ENCODE measurements around the gene PRPH2. TPM values are rescaled to one million over a fixed set of nuclear protein-coding genes. Genes with fewer than 3 reads are reported as not detected.
"Not testable (repeated sequence)": the region's sequence is repeated elsewhere in the genome, so short reads cannot be mapped to it uniquely, and the experiment has no call there.

Gene PRPH2
- total RNA-seq, 1 experiment from 2014 or later, result not detected

- no peak for DNase-seq (ENCODE audit: extremely low read depth, low read depth)
These were observed 22.0 kb upstream of the PRPH2 start for GRCh38 chr6:42744351-42744893.

DNA sequence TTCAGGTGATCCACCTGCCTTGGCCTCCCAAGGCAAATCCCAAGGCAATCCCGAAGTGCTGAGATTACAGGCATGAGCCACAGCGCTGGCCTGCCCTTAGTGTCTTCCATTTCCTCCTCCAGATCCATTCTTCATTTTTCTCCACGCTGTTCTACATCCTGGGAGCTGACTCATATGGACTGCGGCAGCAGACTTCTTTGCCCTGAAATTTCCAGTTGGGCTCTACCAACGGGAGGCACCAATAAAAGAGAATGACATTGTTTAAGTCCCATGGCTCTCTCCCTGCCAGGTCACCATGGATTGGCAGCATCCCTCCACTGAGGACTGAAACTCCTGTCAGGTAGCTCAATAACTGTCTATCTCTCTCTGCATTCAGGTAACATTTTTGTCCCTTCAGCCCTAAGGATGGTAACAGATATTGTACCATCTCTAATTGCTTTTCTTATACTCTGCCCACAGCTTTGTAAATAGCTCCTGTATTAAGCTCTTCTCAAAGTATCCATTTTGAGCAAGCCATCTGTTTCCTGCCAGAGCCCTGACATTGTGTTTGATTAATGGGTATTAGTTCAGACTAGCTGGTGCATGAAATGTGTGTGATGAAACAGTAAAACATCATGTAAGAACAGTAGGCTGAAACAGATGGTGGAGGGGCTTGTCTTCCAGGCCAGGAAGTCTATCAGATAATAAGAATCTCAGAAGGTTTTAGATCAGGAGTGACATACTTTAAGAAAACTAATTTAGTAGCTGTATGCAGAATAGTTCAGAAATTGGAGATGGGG, 19.9 kb upstream of the PRPH2 start:
- DNase-seq (ENCODE audit: extremely low read depth, low read depth), result no peak

GRCh38 chr6:42740725-42741124, 18.3 kb upstream of the PRPH2 start:
- no peak for DNase-seq (ENCODE audit: extremely low read depth, low read depth)

DNA sequence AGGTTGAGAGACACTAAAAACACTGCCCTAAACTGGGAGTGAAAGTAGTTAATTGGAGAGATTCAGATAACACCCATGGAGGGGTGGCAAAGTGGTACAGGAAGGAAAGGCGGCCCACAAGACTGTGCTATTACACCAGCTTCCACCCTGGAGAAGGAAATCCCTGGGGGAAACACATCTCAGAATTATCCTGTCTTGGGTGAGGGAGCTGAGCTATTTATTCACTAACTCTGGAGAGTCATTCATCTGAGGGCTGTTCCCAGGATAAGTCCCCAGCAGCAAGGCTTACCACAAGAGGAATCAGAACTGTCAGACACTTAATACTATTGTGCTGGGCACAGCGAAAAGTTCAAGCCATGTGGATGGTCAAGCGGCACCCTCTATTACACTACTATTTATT, 13.6 kb upstream of the PRPH2 start:
- no peak for DNase-seq (ENCODE audit: extremely low read depth, low read depth)

- not testable (repeated sequence) for DNase-seq (ENCODE audit: extremely low read depth, low read depth)
These were observed 11.6 kb upstream of the PRPH2 start for GRCh38 chr6:42733867-42734481.

GRCh38 chr6:42729731-42730130, 7.3 kb upstream of the PRPH2 start:
- DNase-seq (ENCODE audit: extremely low read depth, low read depth), result no peak

DNA sequence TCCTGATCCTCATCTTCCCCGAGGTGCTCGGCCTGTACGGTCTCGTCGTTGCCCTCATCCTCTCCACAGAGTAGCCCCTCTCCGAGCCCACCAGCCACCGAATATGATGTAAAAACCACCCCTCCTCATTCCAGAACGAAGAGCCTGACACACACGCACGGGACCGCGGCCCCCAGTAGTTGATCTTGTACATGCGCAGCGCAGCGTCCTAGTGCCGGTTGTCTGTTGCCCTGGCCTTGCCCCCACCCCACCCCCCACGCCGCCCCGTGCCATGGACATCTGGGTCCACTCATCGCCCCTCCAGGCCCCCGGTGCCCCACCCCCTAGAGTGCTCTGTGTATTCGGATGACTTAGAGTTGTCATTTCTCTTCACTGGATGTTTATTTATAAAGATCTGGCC, 5.2 kb upstream of the PRPH2 start:
- no peak for DNase-seq (ENCODE audit: extremely low read depth, low read depth)

- DNase-seq (ENCODE audit: extremely low read depth, low read depth), result no peak
These were observed 4.8 kb upstream of the PRPH2 start for GRCh38 chr6:42727087-42727611.

DNA sequence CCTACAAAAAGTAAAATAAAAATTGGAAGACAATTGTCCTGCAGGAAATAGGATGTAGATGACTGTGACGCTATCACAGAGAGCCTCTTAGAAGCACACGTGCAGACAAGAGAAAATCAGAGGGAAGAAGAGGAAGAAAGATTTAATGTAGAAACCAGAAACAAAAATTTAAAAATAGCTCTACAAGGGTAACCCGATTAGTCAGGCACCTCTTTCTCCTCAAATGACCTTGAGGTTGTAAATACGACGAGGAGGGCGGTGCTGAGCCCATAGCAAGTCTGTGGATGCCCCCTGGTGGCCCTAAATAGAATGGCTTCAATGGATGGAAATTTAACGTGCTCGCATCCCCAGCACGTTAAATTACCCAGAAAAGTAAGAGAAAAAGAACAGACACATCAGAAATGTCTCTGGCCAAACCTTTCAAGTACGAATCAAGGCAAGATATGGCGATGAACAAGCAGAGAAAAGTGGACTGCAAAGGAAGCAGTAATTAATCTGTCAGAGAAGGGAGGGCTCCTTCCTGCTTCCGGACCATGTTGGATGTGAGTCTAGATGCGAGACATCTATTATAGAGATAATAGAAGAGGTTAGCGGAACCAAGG, 4.2 kb upstream of the PRPH2 start:
- peak; percentile 70 for DNase-seq (ENCODE audit: extremely low read depth, low read depth)

DNA sequence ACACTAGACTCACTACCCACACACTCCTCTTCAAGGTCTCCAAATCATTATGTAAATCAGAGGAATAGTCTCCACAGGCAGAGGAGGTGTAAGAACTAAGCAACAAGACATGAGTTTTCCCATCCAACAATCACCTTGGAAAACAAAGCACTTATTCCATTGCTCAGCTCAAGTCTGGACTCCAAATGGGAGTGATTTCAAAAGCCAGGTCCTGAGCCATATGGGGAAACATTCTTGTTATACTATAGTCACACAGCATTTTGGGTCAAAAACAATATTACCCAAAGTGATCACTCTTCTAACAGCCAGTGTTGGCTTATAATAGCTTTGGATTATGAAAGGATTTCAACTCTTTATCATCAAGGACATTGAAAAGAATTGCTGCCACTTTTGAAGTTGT, 3.6 kb upstream of the PRPH2 start:
- no peak for DNase-seq (ENCODE audit: extremely low read depth, low read depth)

DNA sequence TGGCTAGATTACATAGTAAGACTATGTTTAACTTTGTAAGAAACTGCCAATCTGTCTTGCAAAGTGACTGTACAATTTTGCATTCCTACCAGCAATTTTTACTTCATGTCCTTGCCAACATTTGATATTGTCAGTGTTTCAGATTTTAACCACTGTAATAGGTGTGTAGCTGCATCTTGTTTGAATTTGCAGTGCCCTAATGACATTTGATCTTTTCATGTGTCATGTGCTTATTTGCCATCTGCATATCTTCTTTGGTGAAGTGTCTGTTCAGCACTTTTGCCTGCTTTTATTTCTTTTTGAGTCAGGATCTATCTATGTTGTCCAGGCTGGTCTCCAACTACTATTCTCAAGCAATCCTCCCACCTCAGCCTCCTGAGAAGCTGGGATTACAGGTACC, 2.4 kb upstream of the PRPH2 start:
- DNase-seq (ENCODE audit: extremely low read depth, low read depth), result no peak

- DNase-seq (ENCODE audit: extremely low read depth, low read depth), result no peak
These were observed 1.7 kb downstream of the PRPH2 start for GRCh38 chr6:42720739-42721138.

DNA sequence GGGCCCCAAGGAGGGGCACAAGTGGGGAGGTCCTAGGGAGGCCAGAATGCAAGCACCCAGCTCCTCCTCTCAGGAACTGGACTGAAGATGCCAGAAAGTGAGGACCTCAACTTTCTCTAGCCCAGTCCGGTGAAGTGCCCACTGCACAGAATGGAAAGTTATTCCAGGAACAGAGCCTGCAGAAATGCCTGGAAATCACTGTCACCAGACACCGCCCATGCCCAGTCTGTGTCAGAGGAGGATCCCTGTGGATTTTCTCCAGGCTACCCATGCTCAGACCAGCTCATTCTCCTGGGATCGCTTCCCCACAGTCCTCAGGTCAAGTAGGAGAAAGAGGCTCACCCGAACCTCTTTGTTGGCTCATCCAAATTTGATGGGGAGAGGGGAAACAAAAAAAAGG, 6.5 kb downstream of the PRPH2 start:
- no peak for DNase-seq (ENCODE audit: extremely low read depth, low read depth)

- DNase-seq (ENCODE audit: extremely low read depth, low read depth), result no peak
These were observed 8.2 kb downstream of the PRPH2 start for GRCh38 chr6:42714098-42714761.

DNA sequence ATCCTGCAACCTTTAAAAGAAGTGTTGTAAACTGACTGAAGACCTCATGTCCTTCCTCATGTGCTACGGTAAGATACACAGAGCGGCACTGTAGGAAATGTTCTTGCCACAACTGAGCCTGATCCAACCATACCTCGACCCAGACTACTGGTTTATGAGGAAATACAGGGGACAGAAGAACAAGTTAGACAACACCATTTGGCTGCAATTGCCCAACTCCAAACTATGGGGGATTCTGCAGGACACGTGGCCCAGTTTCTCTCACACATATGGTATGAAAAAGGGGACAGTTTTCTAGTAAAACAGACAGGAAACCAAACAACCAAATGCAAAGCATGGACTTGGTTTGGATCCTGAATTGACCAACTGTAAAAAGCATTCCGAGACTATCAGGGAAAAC, 10.5 kb downstream of the PRPH2 start:
- no peak for DNase-seq (ENCODE audit: extremely low read depth, low read depth)

DNA sequence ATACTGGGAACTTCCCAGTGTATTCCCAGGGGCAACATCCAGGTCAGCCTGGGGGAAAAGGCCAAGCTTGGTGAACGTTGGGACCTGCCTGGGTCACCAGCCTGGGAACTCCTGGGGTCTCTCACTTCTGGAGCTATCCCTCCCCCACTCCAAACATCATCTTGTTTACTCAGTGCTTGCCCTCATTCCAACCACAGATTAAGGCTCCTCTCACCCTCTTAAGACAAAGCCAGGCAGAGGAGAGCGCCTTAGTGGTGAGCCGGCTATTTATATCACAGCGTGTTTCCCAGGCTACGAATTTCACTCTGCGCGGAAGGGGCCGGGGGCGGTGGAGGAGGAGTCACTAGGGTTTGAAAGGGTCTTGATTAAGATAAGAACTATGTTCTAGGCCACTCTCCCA, 12.1 kb downstream of the PRPH2 start:
- DNase-seq (ENCODE audit: extremely low read depth, low read depth), result no peak

GRCh38 chr6:42709871-42710270, 12.5 kb downstream of the PRPH2 start:
- DNase-seq (ENCODE audit: extremely low read depth, low read depth), result no peak

- no peak for DNase-seq (ENCODE audit: extremely low read depth, low read depth)
These were observed 14.3 kb downstream of the PRPH2 start for GRCh38 chr6:42708096-42708495.

GRCh38 chr6:42707595-42707994, 14.8 kb downstream of the PRPH2 start:
- DNase-seq (ENCODE audit: extremely low read depth, low read depth), result no peak

- DNase-seq (ENCODE audit: extremely low read depth, low read depth), result no peak
These were observed 17.4 kb downstream of the PRPH2 start for GRCh38 chr6:42704937-42705374.

All from NCI-H460 (cell line).